CD4-positive, alpha-beta T cell treated with Interleukin-12 subunit alpha and Interleukin-12 subunit beta, for 1 hour (primary cell): Measurements from ENCODE around the gene SAMD8.
"Not testable (repeated sequence)": the region's sequence is repeated elsewhere in the genome, so short reads cannot be mapped to it uniquely, and the experiment has no call there.

ENCODE experiments used
- DNase-seq: peaks from one replicate; pipeline ENCODE4 v3.0.0-alpha.2; 2020

Gene SAMD8

DNA sequence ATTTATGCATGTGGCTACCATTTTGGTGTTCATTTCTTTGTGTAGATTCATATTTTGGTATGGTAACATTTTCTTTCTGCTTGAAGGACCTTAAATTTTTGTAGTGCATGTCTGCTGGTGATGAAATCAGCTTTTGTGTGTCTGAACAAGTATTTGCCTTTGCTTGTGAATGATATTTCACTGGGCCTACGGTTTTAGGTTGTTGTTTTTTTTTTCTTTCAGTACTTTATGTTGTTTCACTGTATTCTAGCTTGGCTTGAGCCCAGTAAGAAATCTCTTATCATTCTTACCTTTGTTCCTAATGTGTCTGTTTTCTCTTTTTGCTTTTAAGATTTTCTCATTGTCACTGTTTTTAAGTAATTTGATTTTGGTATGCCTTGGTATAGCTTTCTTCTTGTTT is 31.9 kb downstream of the SAMD8 start:
- no peak for DNase-seq

DNA sequence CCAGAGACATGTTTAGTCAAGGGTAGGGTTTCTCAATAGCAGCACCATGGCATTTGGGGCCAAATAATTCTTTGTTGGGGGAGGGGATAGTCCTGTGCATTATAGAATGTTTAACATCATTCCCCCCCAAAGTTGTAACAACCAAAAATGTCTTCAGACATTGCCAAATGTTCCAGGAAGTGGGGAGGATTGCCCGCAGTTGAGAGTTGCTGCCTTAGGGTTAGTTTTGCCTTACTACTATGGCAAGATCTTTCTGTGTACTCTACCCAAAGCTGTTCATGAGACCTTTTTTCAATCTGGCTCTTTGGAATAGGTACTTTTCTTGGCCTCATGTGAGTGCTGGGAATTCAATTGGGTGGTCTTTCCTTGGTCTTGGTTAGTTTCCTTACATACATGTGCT is 34.1 kb downstream of the SAMD8 start:
- no peak for DNase-seq

DNA sequence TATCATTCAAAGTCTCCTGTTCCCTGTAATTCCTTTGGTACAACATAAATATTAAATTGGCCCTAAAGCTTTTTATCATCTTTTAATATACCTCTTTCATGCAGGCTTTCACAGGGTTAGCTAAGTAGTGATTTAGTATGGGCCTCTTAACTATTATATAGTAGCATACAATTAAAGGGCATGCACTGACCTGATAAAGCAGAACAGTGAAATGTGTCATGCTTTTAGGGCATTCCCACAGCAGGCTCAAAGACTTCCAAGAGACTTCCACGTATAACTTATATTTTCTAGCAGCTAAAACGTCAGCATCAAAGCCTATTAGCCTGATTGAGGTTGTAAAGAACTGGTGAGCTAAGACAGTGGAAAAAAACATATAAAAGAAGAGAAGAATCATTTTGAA is 35.3 kb downstream of the SAMD8 start:
- no peak for DNase-seq

DNA sequence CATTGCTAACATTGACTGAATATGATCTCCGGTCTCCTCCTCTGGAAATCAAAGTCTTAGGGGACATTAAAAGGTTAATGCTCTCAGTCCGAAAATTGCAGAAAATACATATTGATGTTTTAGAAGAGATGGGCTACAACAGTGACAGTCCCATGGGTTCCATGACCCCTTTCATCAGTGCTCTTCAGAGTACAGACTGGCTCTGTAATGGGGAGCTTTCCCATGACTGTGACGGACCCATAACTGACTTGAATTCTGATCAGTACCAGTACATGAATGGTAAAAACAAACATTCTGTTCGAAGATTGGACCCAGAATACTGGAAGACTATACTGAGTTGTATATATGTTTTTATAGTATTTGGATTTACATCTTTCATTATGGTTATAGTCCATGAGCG is 39.2 kb downstream of the SAMD8 start:
- DNase-seq = no peak

DNA sequence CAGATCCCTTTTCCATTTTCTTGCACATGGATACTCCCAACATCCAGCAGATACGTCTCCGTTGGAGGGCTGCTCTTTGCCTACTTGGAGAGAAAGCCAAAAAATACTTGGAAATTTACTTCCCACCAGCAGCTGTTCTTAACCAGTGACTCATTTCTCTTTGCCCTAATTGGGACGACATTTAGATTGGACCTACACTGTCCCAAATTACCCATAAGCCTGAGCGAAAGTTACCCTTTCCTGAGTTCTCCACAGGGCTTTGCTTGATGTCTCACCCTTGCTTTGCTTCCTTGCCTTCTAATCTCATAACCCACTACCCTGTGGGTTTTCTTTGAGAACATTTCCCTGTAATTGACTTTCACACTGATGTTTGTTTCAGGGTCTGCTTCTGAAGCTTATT is 48.1 kb downstream of the SAMD8 start:
- no peak for DNase-seq

DNA sequence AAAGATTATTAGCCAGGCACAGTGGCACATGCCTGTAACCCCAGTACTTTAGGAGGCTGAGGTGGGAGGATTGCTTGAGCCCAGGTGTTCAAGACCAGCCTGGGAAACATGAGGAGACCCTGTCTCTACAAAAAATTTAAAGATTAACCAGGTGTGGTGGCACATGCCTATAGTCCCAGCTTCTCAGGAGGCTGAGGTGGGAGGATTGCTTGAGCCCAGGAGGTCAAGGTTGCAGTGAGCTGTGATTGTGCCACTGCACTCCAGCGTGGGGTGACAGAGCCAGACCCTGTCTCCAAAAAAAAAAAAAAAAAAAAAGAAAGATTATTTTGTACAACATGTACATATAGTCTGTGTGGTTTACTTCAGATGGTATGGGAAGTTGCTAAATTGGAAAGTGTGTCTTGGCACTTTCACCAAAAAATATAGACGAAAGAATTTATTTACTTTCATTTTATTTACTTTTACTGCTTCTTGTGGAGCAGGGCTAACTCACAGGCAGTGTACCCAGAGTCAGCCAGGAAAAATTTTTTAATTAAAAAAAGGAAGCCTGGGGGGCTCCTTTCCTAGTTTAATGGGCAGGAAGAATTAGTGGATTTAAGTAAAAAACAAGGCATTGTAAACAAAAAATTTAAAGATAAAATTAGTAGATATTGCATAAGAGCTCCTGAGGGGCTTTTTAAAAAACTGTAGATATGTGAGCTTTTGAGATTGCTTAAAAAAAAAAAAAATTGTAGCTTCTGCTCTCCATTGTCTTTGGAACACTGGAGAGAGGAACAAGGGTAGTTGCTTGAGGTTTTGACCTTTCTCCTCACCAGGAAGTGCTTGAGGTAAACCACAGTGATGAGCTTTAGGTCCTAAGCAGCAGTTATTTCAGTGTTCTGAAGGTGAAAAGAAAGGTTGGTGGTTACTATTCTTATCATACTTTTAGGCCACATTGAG is 54.5 kb downstream of the SAMD8 start:
- peak; percentile 41 for DNase-seq

DNA sequence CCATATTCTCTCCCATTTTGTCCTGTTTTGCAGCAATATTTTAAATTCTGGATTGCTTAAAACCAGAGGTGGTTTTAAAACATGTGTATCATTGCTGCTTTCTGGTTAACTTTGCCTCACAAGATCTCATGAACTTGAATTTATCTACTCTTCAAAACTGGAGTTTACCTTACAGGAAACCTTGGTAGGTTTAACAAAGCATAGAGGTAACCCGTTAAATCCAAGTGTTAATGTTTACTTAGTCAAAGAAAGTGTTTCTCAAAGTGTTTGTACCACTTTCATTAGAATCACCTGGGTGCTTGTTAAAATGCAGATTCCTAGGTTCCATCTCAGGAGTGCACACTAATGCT is 55.1 kb downstream of the SAMD8 start:
- no peak for DNase-seq

DNA sequence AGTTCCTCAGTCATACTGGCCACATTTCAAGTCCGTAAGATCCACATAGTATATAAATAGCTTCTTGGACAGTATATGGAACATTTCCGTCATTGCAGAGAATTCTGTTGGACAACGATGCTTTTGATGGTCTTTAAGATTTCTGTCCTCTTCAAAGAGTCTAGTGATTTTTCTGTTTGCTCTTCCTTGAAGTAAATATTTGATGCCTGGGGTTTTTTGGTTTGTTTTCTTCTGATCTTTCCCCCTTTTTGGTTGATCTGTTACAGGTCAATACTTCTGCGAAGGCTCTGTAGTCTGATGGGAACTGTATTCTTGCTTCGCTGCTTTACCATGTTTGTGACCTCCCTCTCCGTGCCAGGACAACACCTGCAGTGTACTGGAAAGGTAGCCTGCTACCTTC is 56.8 kb downstream of the SAMD8 start:
- no peak for DNase-seq

DNA sequence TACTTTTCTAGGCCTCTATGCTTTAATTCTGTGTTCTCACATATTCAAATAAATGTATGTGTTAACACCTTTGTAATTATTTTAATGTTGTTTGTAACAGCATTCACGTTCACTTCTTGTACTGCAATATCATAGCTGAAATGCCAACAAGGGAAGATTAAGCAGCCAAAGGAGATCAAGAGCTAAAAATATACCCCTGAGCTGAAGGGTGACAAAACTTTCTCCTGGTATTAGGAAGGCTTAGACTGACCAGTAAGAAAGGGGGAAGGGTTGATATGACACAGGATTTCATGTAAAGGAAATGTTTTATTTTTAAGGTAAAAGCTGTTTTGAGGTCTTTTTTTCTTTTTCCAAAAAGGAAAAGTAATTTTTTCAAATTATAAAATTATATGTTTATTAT is 58.8 kb downstream of the SAMD8 start:
- DNase-seq = no peak

DNA sequence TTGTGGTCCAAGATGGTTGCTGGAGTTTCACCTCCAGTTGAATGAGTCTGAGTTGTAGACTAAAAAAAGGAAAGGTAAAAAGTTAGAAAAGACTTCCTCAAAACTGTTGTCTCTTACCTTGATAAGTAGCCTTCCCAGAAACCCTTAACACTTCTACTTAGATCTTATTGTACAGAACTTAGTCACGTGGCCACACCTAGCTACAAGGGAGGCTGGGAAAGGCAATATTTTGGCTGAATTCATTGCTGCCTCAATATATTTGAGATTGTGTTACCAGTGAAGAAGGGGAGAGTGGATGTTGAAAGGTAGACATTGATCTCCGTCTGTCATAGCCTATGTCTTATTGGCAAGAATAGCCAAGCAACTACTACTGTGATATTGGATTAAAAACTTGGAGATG is 63.6 kb downstream of the SAMD8 start:
- no peak for DNase-seq

DNA sequence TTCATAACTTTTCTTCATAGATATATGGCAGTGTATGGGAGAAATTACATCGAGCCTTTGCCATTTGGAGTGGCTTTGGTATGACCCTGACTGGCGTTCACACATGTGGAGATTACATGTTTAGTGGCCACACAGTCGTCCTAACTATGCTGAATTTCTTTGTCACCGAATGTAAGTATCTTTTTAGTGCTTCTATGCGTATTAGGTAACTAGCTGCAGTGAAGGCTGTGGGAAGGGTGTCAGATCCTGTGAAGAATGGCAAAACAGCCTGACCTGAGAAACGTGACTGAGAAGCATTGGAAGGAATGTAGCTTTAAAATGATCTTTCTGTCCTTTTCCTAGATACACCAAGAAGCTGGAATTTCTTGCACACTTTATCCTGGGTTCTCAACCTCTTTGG is 64.6 kb downstream of the SAMD8 start:
- DNase-seq = no peak

DNA sequence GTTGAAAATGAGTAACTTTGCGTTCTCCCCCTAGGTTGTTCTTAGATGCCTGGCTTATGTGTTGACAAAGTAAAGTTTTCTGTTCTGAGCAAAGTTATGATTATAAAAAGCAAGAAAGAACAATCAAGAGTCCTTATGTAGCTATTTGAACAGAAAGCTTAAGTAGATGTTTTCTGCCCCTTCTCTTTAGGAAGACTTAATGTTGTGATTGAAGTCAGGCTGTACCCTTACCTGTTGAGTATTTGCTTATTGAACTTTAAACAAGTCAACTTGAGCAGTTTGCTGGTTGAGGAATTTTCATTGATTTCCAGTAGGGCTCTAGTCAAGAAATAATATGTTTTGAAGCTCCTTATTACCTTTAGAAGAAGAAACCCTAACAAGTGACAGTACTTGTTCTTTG is 65.3 kb downstream of the SAMD8 start:
- no peak for DNase-seq

DNA sequence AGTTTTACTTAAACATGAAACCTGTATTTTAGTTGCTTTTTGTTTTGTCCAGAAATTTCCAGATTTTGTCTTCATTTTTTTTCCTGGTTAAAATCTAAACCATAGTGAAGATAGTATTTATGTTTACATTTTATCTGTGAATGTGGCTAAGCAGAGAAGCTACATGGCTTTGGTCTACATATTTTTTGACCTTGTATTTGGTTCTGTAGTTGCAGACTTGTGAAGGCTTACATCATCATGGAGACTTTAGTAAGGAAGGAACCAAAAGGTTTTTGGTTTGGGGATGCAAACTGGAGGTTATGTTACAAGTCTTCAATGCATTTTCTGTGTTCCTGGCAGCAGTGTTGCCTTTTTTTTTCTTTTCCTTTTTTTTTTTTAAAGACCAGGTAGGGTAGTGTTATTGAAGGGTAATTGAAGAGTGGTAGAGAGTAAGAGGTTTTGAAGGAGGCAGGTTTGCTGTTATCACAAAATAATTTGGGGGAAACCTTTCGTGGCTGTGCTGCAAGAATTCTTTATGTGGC is 68.3 kb downstream of the SAMD8 start:
- DNase-seq = no peak

DNA sequence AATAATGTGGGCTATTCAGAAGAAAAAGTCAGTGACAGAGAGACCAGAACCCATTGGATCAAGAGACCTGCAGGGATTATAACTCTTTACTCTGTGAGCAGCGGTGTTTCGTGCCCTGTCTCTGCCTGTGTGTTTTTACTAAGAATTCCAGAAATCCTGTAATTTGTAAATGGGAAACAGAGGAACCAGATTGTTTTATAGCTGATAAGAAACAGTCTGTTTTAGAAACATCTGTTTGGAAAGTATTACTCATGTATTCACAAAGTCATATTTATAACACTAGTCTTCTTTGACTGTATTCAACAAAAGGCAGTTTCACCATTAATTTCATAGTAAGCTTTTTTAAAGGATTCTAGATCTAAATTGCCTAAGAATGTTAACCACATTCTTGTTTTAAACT is 69.1 kb downstream of the SAMD8 start:
- DNase-seq = no peak

DNA sequence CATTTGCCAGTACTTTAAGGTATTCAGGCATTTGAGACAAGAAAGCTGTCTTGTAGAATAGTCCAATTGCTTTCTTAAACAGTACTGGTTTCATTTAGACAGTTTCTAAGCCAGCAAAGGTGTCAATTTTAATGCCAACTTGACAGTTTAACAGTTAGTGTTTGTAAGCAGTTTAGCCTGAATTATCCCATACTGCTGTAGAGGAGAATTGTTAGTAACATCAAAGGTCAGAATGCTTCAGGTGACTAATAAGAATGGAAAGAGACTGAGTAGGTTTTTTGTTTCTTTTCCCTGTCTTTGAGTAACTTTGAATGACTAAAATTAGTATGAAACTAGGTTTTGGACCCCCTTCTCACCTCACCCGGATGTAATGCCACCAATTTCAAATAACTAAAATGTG is 69.6 kb downstream of the SAMD8 start:
- no peak for DNase-seq

DNA sequence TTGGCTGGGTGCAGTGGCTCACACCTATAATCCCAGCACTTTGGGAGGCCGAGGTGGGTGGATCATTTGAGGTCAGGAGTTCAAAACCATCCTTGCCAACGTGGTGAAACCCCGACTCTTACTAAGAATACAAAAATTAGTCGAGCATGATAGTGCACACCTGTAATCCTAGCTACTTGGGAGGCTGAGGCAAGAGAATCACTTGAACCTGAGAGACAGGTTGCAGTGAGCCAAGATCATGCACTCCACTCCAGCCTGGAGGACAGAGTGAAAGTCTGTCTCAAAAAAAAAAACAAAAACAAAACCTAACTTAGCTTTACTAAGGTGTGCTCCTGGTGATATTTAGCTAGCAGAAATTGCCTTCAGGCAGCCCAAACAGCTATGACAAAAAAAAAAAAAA is 74.9 kb downstream of the SAMD8 start:
- DNase-seq = no peak

DNA sequence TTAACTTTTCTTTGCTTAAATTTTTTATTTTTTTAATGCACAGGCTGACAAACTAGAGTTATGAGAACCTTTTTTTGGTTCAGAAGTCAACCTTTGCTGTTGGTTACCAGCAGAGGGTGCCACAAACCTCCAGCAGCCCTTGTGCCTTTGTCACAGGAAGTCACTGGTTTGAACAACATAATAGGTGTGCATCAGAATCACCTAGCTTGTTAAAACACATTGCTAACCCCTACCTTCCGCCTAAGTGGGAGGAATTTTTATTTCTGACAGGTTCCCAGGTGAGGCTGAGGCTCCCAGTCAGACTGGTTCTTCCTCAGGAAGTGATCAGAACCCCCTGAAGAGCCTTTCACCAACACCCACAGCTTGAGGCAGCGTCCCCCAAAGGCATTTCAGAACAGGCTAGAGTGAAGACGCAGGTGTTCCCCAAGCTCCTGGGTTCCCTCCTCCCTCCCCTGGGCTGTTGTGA is 76.5 kb downstream of the SAMD8 start:
- DNase-seq = peak; percentile 83

DNA sequence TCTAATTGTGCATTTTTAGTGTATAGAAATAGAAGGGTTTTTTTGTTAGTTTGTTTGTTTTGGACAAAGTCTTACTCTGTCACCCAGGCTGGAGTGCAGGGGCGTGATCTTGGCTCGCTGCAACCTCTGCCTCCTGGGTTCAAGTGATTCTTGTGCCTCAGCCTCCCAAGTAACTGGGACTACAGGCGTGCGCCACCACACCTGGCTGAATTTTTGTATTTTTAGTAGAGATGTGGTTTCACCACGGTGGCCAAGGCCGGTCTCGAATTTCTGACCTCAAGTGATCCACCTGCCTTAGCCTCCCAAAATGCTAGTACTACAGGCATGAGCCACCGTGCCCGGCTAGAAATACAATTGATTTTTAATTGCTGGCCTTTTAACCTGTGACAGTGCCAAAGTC is 77.1 kb downstream of the SAMD8 start:
- not testable (repeated sequence) for DNase-seq

DNA sequence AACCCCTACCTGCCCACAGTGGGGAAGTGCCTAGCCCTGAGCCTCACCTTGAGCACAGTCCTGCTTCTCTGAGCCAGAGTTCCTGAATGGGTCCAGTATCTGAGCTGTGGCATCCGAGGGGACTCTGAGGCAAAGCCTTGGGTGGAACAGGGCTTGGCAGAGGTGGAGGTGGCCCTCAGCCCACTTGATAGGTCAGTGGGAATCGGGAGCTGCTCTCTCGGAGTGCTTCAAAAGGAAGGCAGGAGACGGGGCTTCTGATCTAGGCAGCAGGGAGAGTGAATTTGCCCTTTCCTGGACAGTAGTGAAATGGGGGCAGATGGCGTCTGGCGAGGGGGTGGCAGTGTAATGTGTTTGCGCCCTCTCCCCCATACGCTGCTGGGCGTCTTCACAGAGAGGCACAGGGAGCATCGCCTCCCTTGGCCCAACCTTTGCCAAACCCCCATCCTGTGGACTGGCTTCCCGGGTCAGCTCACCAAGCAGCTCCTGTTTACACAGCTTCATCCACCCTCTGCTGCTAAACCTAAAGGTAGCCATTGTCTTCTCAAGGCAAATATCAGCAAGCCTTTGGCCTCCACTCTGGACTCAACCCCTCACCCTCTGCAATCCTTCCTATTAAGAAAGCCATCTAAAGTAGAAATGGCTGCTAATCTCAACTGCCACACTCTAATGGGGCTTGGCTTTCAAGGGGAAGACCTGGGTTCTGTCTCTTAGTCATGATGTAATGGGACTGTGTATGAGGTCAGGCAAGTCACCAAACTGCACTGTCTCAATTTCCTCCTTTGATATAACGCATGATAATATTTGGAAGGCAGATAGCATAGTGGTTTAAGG is 78.0 kb downstream of the SAMD8 start:
- no peak for DNase-seq

DNA sequence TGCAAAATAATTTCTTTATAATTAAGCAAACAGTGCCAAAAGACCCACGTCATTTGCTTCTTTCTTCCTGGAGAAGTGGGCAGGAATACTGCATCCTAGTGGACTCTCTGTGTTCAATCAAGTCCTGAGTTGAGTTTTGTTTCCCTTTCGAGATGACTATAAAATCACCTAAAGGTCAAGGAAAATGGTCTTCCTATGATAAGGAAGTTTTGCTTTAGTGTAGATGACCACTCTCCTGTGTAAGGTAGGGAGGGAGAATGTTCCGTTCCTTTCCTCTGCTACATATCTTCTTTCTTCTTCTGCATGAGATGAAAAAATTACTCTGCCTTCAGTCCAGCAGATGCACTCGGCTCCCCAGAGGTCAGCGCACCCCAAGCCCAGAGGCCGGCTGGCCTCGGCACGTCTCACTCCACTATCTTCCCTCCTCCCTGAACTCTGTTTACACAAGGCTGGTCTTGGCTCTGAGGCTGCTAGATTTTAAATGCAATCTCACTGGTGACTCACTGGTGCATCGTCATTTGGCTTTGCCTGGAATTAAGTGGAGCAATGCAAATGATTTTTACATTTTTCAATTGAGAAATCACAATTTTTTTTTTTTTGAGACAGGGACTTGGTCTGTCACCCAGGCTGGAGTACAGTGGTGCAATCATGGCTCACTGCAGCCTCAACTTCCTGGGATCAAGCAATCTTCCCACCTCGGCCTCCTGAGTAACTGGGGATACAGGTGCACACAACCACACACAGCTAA is 80.5 kb downstream of the SAMD8 start:
- no peak for DNase-seq

DNA sequence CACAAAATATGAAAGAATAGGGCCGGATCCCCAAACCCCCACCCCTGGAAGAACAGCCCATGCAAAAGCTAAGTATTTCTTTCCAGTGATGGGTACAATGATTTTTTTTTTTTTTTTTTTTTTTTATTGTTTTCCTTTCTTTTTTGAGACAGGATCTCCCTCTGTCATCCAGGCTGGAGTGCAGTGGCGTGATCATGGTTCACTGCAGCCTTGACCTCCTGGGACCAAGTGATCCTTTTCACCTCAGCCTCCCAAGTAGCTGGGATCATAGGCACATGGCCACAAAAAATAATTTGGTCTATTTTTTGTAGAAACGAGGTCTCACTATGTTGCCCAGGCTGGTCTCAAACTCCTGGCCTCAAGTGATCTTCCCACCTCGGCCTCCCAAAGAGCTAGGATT is 83.2 kb downstream of the SAMD8 start:
- not testable (repeated sequence) for DNase-seq

DNA sequence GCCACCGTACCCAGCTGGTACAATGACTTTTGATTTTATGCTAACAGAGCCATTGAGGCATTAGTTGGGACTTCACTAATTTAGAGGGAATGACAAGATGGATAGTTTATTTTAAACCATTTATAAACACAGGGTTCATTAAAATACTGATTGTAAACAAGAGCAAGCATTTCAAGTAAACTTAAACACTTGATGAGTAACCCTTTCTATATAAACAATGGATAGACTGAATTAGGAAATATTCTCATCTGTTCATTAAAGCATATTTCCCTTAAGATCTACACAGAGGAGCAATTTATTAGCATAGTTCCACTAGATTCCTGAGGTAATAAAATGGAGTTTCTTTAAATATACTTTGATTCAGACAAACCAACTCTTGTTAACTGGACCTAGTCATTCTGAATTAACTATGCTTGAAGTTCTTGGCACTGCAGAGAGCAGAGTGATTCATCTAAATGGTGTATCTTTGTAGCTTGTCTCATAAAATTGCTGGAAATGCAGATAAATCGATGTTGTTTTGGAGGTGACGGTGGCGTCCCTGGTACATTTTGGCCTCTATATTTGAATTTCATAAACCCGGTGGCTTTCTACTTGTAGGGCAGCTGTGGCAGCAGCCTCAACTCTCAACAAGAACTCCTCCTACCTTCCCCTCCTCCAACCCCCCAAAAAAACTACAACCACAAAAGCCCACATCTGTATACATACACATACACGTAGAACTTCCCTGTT is 83.7 kb downstream of the SAMD8 start:
- no peak for DNase-seq
